Measurements from ENCODE around the gene VPS26C. TPM values are rescaled to one million over a fixed set of nuclear protein-coding genes. Genes with fewer than 3 reads are reported as not detected.
"Not testable (repeated sequence)": the region's sequence is repeated elsewhere in the genome, so short reads cannot be mapped to it uniquely, and the experiment has no call there.

The VPS26C gene
- total RNA-seq, 1 donor from 2014 or later: 49.7 TPM

- ATAC-seq: no peak
- intact Hi-C loops (cut with DNase I): no loop called here
- no peak for DNase-seq (ENCODE audit: missing footprints)
Measured at GRCh38 chr21:37237346-37237745, 29.8 kb downstream of the VPS26C start.

GRCh38 chr21:37233551-37234146 is 33.5 kb downstream of the VPS26C start:
- ATAC-seq: no peak

GRCh38 chr21:37232274-37233018 is 34.7 kb downstream of the VPS26C start:
- DNase-seq (ENCODE audit: missing footprints) (no peak), ATAC-seq (no peak)
- intact Hi-C loops (cut with DNase I): no loop called here

More at GRCh38 chr21:37233551-37234146, 33.5 kb downstream of the VPS26C start:
- intact Hi-C loops (cut with DNase I): no loop called here
- no peak for DNase-seq (ENCODE audit: missing footprints)

GRCh38 chr21:37231671-37232070 is 35.5 kb downstream of the VPS26C start:
- intact Hi-C loops (cut with DNase I): no loop called here
- no peak for DNase-seq (ENCODE audit: missing footprints)
- no peak for ATAC-seq

- no peak for ATAC-seq
- no peak for DNase-seq (ENCODE audit: missing footprints)
- intact Hi-C loops (cut with DNase I): no loop called here
Measured at GRCh38 chr21:37231249-37231645, 35.9 kb downstream of the VPS26C start.

GRCh38 chr21:37230632-37231248 is 36.4 kb downstream of the VPS26C start:
- no peak for ATAC-seq
- DNase-seq (ENCODE audit: missing footprints): no peak
- intact Hi-C loops (cut with DNase I): no loop called here

- intact Hi-C loops (cut with DNase I): no loop called here
- DNase-seq (ENCODE audit: missing footprints): no peak
- ATAC-seq: no peak
Measured at GRCh38 chr21:37228003-37228400, 39.1 kb downstream of the VPS26C start.

- DNase-seq (ENCODE audit: missing footprints): no peak
- intact Hi-C loops (cut with DNase I): no loop called here
- ATAC-seq: no peak
Measured at GRCh38 chr21:37227071-37228002, 39.8 kb downstream of the VPS26C start.

- DNase-seq (ENCODE audit: missing footprints) (no peak), ATAC-seq (no peak)
- intact Hi-C loops (cut with DNase I): no loop called here
Measured at GRCh38 chr21:37226041-37226920, 40.9 kb downstream of the VPS26C start.

- DNase-seq (ENCODE audit: missing footprints): no peak
- intact Hi-C loops (cut with DNase I): no loop called here
- no peak for ATAC-seq
Measured at GRCh38 chr21:37224861-37225839, 42.0 kb downstream of the VPS26C start.

- ATAC-seq: no peak
- intact Hi-C loops (cut with DNase I): no loop called here
Measured at GRCh38 chr21:37223804-37224345, 43.3 kb downstream of the VPS26C start.

GRCh38 chr21:37222248-37222647 is 44.9 kb downstream of the VPS26C start:
- ATAC-seq; DNase-seq (ENCODE audit: missing footprints); intact Hi-C loops (cut with DNase I): not testable (repeated sequence)

More at GRCh38 chr21:37223804-37224345, 43.3 kb downstream of the VPS26C start:
- DNase-seq (ENCODE audit: missing footprints): no peak

- peak; percentile 99 for DNase-seq (ENCODE audit: missing footprints)
- peak; percentile 96 for ATAC-seq
- intact Hi-C loops (cut with DNase I): loop anchor here (1.0 to 2.0 kb wide), 2 partner anchors 46 to 146 kb away; partner anchors contain the start of genes DYRK1A and VPS26C
Measured at GRCh38 chr21:37220981-37221664, 46.0 kb downstream of the VPS26C start.

GRCh38 chr21:37220433-37220980 is 46.6 kb downstream of the VPS26C start:
- intact Hi-C loops (cut with DNase I): loop anchor here (2.0 kb wide), 1 partner anchor 146 kb away; the partner anchor contains the start of gene DYRK1A
- DNase-seq (ENCODE audit: missing footprints) (peak; percentile 74), ATAC-seq (peak; percentile 54)

GRCh38 chr21:37219761-37220432 is 47.2 kb downstream of the VPS26C start:
- intact Hi-C loops (cut with DNase I): loop anchor here (2.0 kb wide), 1 partner anchor 147 kb away; the partner anchor contains the start of gene DYRK1A
- ATAC-seq (no peak), DNase-seq (ENCODE audit: missing footprints) (no peak)

All from Right ventricle myocardium inferior (tissue), 1 donor.